ENCODE measurements around the gene PIEZO1.
A peak's percentile ranks its signal among the peaks of the same experiment; 100 is the strongest.

The PIEZO1 gene

DNA sequence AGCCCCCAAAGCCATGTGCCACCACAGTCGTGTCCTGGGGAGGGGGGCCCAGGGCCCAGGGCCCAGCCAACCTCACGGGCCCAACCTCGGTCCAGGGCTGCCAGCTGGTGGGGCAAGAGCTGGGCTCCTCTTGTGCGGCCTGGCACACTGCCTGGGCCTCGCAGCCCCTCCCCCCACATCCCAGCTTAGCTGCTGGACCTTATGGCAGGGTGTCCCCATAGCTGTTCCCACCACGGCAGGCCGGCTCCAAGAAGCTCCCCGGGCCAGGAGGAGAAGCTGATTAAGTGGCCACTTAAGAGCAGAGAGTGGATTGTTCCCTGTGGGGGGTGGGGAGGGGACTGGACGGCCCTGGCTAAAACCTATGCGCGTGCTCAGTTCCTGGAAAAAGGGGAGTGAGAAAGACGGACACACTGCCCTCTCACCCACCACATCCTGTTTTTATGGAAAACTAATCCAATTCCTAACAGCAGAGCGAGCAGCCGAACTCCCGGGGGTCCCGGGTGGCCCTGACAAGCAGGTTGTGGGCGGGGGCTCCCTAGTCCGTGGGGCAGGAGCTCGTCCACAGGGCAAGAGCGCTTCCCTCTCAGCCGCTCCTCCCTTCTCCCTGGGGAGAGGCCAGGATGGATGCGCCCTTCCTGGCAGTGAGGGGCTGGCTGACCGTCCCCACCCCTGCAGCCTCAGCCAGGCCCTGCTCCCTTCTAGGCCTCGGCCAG, 16.8 kb downstream of the PIEZO1 start:
- DNase-seq (ENCODE audit: low spot score), result peak; percentile 38

DNA sequence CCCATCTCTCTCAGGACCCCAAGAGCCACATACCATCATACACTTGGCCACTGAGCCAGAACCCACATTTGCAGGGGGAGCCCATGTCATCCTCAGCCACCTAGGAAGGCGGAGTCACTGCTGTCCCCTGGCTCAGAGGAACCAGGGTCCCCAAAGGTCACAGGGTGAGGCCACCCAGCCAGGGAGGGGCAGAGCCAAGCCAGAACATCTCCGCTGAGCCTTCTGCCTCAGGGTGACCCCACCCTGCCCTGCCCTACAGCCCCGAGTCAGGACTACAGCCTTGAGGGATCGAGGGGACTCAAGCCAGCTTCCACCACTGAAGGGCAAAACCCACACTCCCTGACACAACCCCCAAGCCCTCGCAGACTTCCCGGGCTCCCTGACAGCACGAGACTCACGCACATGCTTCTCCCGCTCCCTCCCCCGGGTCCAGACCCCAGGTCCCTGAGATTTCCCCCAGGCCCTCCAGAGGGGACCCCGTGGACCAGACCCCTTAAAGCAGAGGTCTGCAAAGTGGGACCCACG, 17.4 kb downstream of the PIEZO1 start:
- DNase-seq (ENCODE audit: low spot score), result no peak

DNA sequence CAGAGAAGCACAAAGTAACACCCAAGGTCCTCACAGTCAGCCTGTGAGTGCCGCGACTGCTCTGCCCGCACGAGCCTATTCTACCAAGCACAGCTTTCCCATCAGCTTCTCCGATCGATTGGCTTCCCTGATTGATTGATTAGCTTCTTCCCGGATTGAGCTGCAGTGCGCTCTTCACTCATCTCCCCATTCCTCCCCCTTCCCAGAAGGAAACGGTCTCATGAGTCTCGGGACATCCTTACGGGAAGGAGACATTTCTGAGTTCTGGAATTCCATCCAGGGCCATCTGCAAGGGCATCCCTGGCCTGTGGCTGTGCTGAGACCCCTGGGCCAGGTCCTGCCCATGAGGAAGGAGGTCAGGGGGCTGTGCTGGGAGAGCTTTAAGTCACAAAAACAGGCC, 18.0 kb downstream of the PIEZO1 start:
- DNase-seq (ENCODE audit: low spot score), result no peak

DNA sequence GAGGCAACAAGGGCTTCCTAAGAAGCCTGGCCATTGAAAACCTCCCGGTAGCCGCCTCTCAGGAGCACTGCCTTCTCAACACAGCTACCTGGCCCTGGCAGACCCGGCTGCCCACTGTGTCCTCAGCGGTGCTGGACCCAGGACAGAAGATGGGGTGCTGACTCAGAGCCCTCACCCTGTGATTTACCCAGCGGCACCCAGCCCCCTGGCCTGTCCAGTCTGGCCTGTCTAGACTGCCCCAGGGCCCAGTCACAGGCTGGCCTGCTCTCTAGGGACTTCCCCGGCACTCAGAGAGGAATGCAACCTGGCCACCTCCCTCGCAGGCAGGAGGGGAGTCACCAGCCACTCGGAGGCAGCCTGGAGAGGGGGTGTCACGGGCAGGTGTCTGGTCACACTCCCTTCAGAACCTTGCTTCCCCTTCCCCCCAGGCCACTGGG, 20.1 kb downstream of the PIEZO1 start:
- no peak for DNase-seq (ENCODE audit: low spot score)

DNA sequence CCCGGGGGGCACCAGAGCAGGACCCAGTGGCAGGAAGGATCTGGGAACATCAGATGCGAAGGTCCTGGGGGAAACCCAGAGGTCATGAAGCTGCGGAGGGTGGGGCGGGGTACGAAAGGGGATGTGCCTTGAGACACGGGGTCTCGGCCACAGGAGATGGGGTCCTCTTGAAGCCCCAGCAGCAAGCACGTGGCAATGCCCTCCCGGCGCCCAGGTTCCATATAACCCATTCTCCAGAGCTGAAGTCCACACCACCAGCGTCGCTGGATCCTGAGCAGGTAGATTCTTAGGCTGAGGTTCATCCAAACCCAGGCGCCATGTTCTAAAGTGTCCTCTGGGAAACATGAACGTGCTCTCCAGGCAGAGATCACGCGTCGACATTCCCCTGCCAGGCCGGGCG, 20.9 kb downstream of the PIEZO1 start:
- no peak for DNase-seq (ENCODE audit: low spot score)

DNA sequence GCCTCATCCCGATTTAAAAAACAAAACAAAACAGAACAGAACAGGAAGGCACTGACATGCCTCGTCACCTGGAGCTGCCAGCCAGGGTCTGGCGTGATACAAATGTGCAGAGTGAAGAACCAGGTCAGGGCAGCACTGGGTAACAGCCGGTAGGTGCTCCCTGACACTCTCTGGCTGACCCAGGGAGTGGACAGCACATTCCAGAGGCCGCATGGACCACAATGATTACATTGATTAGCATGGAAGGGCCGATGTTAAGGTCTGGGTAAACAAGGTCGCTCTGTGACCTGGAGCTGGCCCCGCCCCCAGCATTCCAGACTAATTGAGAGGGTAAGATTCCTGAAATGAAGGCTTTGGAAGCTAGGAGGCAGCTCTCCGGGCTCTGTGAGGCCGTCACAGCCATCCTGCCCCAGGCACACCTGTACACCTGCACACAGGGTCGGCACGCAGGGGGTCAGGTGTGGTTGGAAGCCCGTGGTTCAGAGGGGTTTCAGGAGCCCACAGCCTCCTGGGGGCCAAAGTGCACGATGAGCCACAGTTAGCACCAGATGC, 21.4 kb downstream of the PIEZO1 start:
- no peak for DNase-seq (ENCODE audit: low spot score)

DNA sequence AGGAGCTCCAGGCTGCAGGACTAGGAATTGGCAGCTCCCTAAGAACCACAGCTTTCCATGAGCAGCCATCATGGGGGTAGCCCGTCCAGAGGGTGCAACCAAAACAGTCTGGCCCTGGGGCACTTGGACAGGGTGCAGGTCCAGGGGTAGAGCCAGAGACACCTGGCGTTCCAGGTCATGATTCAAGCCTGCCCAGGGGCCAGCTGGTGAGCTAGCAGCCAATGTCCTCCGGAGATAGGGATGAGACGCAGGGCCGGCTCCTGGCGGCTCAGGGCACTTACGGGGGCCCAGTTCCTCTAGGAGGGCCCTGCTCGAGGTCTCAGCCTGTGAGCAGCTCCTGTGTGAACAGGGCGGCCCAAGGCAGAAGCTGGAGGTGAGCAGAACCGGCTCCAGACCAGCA, 22.1 kb downstream of the PIEZO1 start:
- no peak for DNase-seq (ENCODE audit: low spot score)

DNA sequence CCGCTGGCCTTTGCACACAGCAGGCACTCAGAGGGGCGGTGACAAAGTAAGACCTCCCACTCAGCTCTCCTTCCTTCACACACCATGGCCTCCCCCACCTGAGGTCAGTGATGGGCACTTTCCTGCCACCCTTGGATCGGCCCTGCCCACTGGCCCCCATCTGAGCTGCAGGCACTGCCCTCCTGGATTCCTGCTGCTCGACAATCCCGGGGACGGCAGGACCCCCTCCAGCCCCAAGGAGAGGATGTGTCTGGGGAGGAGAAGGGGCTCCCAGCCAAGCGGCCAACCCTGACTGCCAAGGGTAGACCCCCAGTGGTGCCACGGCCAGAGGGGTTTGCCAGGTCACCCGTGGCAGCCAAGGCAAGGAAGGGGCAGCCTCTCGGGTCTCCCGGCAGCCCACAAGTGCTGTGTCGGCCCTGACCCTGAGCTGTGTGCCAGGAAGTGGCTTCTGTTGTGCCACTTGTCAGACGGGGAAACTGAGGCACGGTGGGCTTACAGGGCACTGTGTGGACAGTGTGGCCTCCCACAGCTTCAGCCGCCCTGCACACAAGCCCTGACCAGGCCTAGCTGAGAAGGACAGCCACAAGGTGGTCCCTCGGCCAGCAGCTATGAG, 22.7 kb downstream of the PIEZO1 start:
- DNase-seq (ENCODE audit: low spot score), result no peak

DNA sequence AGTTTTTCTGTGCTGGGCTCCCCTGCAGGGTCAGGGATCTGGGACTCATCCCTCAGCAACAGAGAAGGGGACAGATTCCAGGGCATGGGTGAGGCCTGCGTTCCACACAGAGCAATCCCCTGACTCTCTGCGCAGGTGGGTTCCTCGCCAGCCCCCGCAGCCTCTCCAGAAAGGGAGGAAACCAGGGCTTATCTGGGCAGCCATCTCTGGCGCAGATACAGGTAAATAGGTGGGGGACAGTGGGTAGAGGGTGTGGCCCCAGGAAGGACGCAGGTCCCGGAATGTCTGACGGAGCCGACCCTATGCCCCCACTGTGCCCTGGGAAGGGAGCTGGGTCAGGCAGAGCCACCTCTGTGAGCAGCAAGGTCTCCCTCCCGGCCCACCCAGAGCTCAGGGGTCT, 23.2 kb downstream of the PIEZO1 start:
- DNase-seq (ENCODE audit: low spot score), result no peak

DNA sequence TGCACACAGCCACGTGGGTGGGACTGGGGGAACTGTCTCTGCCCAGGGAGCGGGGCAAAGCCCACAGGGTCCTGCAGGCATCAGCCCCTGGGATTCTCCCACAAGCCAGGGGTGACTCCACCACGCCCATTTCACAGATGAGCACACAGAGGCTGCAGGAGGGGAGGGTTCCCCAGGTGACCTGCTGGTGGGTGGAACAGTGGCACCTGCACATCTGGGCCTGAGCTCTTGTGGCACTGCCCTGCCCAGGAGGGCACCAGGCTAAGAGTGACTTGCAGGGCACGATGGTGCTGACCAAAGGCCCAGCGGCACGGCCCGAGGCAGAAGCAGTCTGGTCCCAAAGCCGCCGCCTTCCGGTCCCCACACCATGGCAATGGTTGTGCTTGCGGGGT, 23.9 kb downstream of the PIEZO1 start:
- DNase-seq (ENCODE audit: low spot score), result no peak

DNA sequence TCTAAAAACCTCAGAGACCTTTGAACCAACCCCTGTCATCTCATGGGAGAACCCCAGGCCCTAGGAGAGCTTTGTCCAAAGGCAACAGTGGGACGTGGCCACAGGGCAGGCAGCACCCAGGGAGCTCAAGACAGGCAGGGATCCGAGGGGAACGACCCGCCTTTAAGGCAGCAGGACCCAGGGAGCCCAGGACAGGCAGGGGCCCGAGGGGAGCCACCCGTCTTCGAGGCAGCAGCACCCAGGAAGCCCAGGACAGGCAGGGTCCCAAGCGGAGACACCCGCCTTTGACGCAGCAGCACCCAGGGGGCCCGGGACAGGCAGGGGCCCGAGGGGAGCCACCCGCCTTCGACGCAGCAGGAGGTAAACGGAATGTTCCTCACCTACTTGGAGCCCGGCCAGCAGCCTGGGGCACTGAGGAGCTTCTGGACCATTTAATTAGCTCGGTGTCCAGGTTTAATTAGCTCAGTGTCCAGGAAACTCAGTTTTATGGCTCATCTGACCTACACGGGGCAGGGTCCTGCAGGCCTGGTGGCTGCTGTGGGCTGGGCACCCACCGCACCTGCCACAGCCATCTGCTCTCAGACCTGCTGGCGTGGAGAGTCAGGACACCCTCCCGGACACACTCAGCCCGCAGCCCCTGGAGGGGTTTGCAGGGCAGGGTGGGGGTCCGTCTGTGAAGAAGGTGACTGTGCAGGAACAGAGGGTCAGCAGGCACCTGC, 24.4 kb downstream of the PIEZO1 start:
- DNase-seq (ENCODE audit: low spot score), result no peak

DNA sequence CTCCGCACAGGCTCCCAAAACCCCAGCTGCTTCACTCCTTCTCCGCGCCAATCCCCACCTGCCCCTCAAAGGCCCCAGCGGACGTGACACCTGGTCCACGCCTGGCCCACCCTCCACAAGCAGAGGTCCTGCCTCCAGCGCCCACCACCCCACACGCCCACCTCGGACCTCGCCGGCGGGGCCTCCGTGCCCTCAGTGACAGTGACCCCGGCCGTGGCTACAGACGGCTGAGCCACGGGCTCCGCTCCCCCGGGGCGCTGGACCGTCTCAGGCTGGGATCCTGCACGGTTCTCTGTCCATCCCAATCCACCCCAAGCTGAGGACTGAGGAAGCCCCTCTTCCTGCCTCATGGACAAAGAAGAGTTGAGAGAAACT, 25.1 kb downstream of the PIEZO1 start:
- DNase-seq (ENCODE audit: low spot score), result no peak

DNA sequence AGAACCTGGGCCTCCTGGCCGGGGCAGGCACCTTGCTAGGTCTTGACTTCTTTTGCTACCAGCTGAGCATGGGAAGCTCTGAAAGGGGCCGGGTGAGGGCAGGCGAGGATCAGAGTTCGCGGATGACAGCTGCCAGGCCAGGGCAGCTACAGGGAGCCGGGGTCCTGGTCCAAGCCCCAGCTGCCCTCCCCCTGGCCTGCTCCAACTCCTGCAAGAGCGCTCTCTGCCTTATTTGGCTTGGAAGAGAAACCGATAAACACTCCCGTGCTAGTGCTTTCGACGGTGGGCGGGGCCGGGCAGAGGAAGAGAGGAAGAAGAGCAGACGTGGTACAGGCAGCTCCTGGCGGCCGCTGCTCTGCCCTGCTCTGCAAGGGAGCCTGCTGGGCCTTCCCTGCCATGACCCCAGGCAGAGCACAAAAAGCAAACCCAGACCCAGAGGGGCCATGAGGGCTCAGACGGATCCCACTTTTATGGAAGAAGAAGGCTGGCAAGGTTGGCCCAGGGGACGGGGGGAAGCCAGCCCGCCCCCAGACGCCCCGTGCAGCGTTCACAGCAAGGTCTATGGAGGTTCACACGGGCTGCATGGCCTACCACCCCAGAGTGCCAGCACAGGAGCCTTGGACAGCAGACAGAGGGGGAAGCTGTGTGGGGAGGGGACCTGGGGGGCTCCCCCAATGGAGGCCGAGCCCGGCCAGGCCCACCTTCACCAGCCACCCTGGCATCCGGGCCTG, 25.6 kb downstream of the PIEZO1 start:
- no peak for DNase-seq (ENCODE audit: low spot score)

DNA sequence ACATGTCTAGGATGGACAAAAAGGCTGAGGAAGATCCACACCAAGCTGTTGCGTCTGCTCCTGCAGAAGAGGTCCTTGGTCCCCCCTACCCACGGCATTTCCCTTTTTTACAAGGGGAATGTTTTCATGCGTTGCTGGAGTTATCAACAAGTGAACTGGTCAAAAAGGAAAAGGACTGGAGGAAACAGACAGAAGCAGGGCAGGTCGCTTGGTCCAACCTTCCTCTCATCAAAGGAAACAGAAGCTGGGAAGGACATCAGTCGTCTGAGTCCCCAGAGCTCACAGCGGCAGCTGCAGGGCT, 26.1 kb downstream of the PIEZO1 start:
- DNase-seq (ENCODE audit: low spot score), result no peak

DNA sequence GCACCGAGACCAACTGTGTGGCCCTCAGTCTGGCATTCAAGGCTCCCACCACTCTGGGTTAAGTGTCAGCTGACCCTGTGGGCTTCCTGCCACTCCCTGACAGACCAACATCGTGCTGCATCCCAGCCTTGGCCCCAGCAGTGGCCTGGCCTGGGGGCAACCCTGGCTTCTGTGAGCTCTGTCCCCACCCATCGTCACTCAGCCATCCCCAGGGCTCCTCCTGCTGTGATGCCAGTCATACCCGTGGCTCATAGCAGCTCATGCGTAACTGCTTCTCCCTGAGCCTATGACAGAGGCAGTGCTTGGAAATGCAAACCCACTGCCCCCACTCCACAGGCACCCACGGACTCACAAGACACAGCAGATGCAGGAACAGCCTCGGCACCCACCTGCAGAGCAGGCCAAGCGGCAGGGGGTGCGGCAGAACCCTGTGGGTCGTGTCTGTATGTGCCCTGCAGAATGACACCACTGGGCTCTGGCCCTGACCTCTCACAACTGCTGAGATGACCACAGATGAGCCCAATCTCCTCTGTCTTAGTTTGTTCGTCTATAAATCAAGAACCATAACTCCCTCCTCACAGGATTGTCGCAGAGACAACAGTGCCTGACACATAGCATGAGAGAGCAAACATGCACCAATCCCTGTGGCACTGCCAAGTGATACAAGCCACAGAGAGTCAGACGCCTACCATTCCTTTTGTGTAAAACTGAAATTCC, 26.6 kb downstream of the PIEZO1 start:
- DNase-seq (ENCODE audit: low spot score), result no peak

DNA sequence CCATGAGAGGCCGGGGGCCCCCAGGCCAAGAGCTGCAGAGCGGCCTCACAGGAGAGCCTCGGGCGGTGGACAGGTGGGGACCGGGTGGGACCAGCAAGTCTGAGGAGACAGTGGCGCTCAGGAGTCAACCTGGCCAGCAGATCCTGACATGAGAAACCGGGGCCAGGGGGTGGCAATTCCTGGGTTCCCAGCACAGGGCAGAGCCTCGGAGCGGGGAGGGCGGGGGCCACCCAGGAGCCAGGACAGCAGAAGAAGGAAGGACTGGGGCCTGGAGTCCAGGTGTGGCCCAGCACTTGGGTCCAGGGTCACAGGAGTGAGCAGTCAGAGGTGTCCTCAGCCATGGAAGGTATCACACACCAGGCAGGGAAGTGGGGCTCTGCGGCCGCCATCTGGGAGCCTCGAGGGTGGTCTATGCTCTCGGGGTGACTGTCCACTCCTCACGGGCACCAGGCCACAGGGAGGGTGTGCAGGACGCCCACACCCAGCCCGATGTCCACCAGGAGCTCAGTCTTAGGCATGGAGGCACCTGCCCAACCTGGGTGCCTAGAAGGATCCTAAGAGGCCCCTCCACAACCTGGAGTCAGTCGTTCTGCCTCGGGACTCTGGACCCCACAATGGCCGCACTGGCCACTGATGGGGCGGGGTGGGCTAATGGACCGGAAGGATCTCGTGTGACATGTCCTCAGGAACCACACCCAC, 29.1 kb downstream of the PIEZO1 start:
- no peak for DNase-seq (ENCODE audit: low spot score)

DNA sequence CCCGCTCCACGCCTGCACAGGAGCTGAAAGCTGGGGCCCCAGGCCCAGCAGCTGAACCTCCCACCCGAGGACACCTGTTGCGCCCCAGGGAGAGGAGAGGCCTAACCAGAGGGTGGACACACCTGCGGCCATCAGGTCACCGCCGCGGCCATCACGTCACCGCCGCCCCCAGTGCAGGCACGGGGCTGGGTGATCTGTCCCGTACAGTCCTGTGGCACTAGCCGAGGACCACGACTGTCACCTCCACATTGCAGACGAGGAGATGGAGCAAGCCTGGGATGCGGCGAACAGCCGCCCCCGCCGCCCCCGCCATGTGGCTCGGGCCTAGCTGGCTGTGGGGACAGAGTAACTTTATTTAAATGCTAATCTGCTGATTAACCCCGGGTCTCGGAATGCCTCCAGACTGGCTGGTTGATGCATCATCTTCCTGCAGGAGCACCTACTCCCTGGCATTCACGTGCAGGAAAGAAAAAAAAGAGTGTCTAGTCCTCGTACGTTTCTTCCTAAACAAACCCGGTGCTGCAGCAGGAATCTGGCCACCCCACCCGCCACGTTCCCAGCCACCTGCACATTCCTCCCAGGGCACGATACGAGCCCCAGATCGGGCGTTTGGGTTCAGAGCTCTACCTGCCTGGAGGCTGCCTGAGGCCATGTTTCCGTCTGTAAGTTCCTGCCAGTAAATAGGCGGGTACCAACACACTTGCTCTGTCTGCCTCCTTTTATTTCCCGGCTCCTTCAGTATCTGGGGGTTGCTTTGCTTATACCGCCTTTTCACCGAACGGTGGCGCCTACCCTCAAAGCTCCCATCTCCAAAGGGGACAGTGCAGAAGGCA, 29.9 kb downstream of the PIEZO1 start:
- peak; percentile 60 for DNase-seq (ENCODE audit: low spot score)

DNA sequence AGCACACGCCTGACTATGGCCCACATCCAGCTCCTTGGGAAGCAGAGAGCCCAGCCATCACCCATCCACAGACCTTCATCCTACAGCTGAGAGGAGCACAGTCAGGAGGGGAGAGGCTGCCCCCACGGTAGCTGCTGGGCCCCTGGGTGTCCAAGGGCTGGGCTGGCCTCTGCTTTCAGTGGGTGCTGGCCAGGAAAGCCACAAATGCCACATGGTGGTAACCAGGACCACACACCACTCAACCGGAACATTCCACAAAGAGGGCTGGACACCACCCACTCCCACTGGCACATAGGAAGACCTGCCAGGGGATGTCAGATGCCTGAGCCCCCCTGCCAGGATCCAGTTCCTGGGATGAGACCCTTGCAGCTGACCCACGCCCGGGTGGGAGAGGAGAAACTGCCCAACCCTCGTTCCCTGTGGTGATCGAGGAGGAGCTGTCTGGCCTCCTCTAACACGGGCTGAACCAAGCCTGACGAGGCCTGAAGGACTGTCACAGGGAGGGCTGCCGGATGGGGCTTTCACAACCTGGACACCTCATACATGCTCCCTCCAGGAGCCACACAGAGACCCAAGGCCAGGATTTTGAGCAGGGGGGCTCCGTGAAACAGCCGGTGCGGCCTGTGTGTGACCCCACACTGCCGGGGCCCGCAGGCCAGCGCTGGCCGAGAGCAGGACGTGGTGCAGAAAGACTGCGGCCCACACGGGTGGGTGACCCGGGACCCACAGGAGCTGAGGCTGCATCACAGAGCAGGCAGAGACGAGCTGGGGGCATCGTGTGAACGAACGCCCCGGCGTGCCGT, 30.7 kb downstream of the PIEZO1 start:
- DNase-seq (ENCODE audit: low spot score), result peak; percentile 37

DNA sequence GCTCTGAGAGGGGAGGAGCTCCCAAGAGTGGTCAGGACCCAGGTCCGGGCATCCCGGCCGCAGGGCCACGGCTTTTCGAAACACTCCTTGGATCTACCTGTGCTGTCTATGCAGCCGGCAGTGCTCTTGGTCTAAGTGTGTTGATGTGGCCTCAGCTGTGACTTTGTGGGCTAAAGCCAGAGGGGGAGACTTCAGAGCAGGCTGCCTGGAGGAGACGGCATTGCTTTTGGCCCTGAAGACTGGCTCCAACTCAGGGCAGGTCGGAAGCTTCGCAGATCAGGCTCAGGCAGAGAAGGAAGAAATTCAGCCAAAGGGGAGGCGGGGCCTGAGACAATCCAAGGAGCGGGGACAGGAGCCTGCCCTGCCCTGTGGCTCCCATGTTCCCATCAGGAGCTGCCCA, 31.4 kb downstream of the PIEZO1 start:
- no peak for DNase-seq (ENCODE audit: low spot score)
